ENCODE measurements around the gene PLEKHH2. TPM values are rescaled to one million over a fixed set of nuclear protein-coding genes. Genes with fewer than 3 reads are reported as not detected.

Gene PLEKHH2
- polyA plus RNA-seq, 1 of the 3 experiments (the other 2 are of a cell fraction), result 1.9 TPM

GRCh38 chr2:43802135-43802534, 165.1 kb downstream of the PLEKHH2 start:
- Histone ChIP-seq H3K9me2 (no peaks in the 10 kb centered on the region), H3K4me2 (no peak overlapping the region), H3K4me1 (ENCODE audit: control insufficient read depth in 1 of 2, insufficient read depth in 2 of 2, low read depth in 1 of 2, low read length in 1 of 2) (no peaks in the 10 kb centered on the region), H3F3A (replicated peaks; ENCODE audit: insufficient read depth) (no peaks in the 10 kb centered on the region), H3K9me3 (no peaks in the 10 kb centered on the region), H3K27me3 (ENCODE audit: insufficient read depth) (no peaks in the 10 kb centered on the region), H3K27ac (ENCODE audit: low read depth in 2 of 2, low read length in 1 of 2) (no peak overlapping the region), H3K9ac (no peak overlapping the region), H4K20me1 (ENCODE audit: insufficient read depth) (no peaks in the 10 kb centered on the region), H2AFZ (ENCODE audit: low read depth) (no peak overlapping the region), H3K36me3 (replicated peaks in 1 of 2; ENCODE audit: control insufficient read depth in 1 of 2, insufficient read depth in 2 of 2, low read length in 1 of 2) (peaks cover 24 to 41% of the 10 kb centered on the region in 2 experiments), H3K4me3 (ENCODE audit: low read depth in 2 of 2, low read length in 1 of 2) (no peak overlapping the region), H3K79me2 (ENCODE audit: insufficient read depth) (no peaks in the 10 kb centered on the region)
- ChIA-PET POLR2A (no interaction called here), CTCF (interaction anchor here (0.7 kb wide), 1 partner anchor 14 kb away, joined by 3 read pairs; no protein-coding TSS in a partner anchor)
- WGBS (ENCODE audit: low lambda C conversion rate), result 93% methylated on average over 2 of the region's 2 CpGs
- DNase-seq, result no peak
- TF ChIP-seq RFX5 (IDR thresholded peaks at IDR 0.05; ENCODE audit: low read length) (no peak), ELF1 (IDR thresholded peaks at IDR 0.05) (no peak), GABPA (IDR thresholded peaks at IDR 0.05; ENCODE audit: low read depth) (no peak)

GRCh38 chr2:43803113-43803512, 166.1 kb downstream of the PLEKHH2 start:
- Histone ChIP-seq H3K27ac (ENCODE audit: low read depth in 2 of 2, low read length in 1 of 2) (no peak overlapping the region), H3K27me3 (ENCODE audit: insufficient read depth) (no peaks in the 10 kb centered on the region), H3K9me2 (no peaks in the 10 kb centered on the region), H3K4me3 (ENCODE audit: low read depth in 2 of 2, low read length in 1 of 2) (no peak overlapping the region), H3F3A (replicated peaks; ENCODE audit: insufficient read depth) (no peaks in the 10 kb centered on the region), H4K20me1 (ENCODE audit: insufficient read depth) (no peaks in the 10 kb centered on the region), H3K36me3 (replicated peaks in 1 of 2; ENCODE audit: control insufficient read depth in 1 of 2, insufficient read depth in 2 of 2, low read length in 1 of 2) (peaks cover 28 to 41% of the 10 kb centered on the region in 2 experiments), H2AFZ (ENCODE audit: low read depth) (no peak overlapping the region), H3K4me1 (ENCODE audit: control insufficient read depth in 1 of 2, insufficient read depth in 2 of 2, low read depth in 1 of 2, low read length in 1 of 2) (no peaks in the 10 kb centered on the region), H3K4me2 (no peak overlapping the region), H3K9me3 (no peaks in the 10 kb centered on the region), H3K9ac (no peak overlapping the region), H3K79me2 (ENCODE audit: insufficient read depth) (no peaks in the 10 kb centered on the region)
- ChIA-PET POLR2A (no interaction called here), CTCF (no interaction called here)
- no peak for DNase-seq
- 91% methylated on average over 1 of the region's 1 CpG for WGBS (ENCODE audit: low lambda C conversion rate)
- TF ChIP-seq TAF1 (IDR thresholded peaks at IDR 0.05; ENCODE audit: borderline replicate concordance, low read depth, low read length), result no peak
- TF ChIP-seq JUND (IDR thresholded peaks at IDR 0.05), result no peak
- TF ChIP-seq YY1 (IDR thresholded peaks at IDR 0.05; ENCODE audit: low read depth), result no peak
- no peak for TF ChIP-seq CTCF (IDR thresholded peaks at IDR 0.05)
- TF ChIP-seq GABPA (IDR thresholded peaks at IDR 0.05; ENCODE audit: low read depth), result no peak
- TF ChIP-seq PBX3 (IDR thresholded peaks at IDR 0.05), result no peak
- TF ChIP-seq IRF3 (IDR thresholded peaks at IDR 0.05; ENCODE audit: low read depth, low read length), result no peak
- TF ChIP-seq RAD21 (IDR thresholded peaks at IDR 0.05; ENCODE audit: low read length), result no peak
- TF ChIP-seq SMC3 (IDR thresholded peaks at IDR 0.05; ENCODE audit: low read depth, low read length), result no peak
- TF ChIP-seq MAX (IDR thresholded peaks at IDR 0.05; ENCODE audit: low read depth), result no peak
- no peak for TF ChIP-seq RFX5 (IDR thresholded peaks at IDR 0.05; ENCODE audit: low read length)
- no peak for TF ChIP-seq EP300 (IDR thresholded peaks at IDR 0.05; ENCODE audit: borderline replicate concordance in 1 of 2, low read depth in 1 of 2, low read length in 1 of 2)
- no peak for TF ChIP-seq FOSL2 (IDR thresholded peaks at IDR 0.05; ENCODE audit: borderline replicate concordance, low read depth)
- TF ChIP-seq FOXJ3 (CRISPR knock-in tag; IDR thresholded peaks at IDR 0.05), result no peak
- TF ChIP-seq RCOR1 (IDR thresholded peaks at IDR 0.05; ENCODE audit: low read length), result no peak
- TF ChIP-seq USF2 (IDR thresholded peaks at IDR 0.05; ENCODE audit: borderline replicate concordance, low read depth, low read length), result no peak
- no peak for TF ChIP-seq SIN3A (IDR thresholded peaks at IDR 0.05; ENCODE audit: borderline replicate concordance, low read depth, low read length)
- no peak for TF ChIP-seq ELF1 (IDR thresholded peaks at IDR 0.05)
